Tongue (tissue), 2 donors: ENCODE data around the gene BACH2. TPM values are rescaled to one million over a fixed set of nuclear protein-coding genes. Genes with fewer than 3 reads are reported as not detected.
"Not testable (repeated sequence)": the region's sequence is repeated elsewhere in the genome, so short reads cannot be mapped to it uniquely, and the experiment has no call there.

Source experiments
- DNase-seq: peaks from one replicate; pipeline ENCODE4 v3.0.0-alpha.2; 2015
- total RNA-seq: library from RNA; depleted of rRNA; stranded (reverse); fragments of >200 nt; gene quantifications from one replicate; pipeline ENCODE4 v1.2.3, GENCODE V29; 2014

Gene BACH2
- total RNA-seq, 1 donor from 2014 or later, result 8.3 TPM

DNA sequence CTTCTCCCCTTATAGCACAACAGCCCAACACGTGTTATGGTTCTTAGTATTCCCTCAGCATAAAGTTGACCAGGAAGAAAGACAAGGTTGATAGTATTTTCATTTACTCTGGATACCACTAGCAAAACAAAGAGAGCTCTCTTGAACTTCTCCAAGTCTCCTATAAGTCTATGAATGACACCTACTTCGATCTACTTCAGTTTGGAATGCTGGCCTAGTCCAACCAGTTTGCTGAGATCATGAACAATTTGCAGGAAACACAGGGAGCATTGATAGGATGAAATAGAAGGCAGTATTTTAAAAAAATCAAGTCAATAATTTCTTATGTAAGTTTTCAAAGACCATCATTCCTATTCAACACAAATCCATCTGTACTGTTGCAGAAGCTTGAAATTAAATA, 308.8 kb downstream of the BACH2 start:
- DNase-seq, result no peak

DNA sequence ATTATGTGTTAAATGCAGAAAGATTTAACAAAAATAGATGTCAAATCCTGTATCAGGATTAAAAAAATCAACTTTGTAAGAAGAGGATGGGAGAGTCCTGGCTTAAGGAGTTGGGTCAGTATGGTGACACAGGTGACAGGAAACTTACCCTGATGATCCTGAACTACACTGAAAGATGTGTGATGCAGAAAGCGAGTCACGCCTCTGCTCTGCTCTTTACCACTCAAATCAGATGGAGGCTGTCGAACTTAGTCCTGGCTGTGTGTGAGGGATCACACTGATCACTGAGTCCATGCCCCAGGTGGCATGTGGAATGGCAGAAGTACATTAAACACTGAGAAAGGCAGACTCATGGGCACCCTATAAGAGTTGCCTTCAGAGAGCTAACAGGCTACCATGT, 309.5 kb downstream of the BACH2 start:
- DNase-seq, result no peak

DNA sequence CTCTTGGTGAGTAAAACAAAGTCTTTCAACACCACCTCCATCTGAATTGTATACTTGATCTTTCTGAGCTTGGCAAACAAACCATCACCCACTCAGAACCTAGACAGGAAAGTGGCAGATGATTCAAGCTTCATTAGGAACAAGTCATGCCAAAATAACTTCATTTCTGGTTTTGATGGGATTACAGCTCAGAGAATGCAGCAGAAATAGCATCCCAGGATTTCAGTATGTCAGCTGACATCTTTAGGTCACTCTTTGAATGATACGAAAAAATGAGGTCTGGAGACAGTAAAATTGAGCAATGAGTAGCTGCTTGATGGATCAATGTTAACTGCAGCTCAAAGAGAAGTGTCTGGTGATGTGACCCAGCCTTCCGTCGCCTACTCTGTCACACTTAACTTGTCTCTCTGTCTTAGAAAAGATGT, 310.0 kb downstream of the BACH2 start:
- DNase-seq, result no peak

DNA sequence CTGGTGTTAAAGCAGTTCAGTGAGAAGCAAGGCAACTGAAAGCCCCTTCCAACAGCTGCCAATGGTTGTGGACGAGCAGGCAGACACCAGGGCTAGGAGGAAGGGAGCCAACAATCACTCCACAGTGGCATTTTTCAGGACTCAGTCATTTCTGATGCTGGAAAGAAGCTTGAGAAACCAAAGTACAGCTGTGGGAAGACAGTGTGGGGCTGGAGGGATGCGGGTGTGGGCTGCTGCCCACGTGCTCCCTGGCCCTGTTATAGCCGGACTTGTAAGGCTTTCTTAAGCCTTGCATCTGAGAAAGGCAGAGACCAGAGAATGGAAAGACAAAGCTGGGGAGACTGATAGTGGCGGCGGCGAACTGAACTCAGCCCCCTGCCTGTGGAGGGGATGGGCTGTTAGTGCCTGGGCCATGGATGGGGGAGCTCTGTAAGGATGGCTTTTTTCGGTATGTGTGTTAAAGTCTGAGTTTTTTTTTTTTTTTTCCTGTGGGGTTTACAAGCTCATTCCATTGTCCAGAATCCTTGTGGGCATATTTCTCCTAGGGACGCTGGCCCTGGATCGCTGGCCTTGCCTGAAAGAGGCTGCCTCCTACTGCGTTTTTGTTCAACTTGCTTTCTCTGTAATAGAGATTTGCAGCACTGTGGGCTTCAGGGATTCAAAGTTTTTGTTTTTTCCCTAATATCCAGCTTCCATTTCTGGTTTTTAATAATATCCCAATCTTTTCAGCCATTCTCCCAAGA, 310.7 kb downstream of the BACH2 start:
- peak; percentile 82 for DNase-seq

DNA sequence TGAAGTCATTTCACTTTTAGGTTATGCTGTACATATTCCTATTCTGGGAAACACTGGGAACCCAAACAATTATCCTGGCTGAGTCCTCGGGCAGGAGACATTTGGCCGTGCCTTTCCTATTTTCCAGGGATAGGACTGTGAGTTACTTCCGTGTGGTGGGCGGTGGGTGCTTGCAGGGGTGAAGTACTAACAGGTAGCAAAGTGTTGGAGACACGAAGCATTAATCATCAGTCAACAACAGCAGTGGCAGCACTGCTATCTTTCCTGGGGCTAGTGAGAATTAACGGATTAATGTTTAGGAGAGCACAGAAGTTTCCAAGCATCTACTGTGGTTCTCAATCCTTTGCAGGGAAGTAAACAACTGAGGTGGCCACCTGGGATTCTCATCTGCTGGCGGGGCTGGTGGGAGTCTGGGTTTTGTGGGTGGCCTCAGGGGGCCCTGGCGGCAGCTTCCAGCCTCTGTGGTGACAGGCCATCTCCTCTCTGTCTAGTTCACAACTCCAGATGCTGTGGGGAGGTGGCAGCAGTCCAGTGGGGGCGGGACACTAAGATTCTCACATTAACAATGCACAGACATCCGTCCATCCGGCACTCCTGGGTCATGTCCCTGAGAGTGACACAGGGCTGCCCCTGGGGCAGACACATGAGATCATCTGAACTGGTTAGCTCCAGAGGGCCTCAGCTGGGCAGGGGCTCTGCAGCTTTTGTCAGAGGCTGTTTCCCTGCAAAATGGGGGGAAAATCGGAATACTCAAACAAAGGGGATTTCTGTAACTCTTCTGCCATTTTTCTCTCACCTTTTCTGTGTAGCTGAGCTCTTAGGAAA, 311.5 kb downstream of the BACH2 start:
- DNase-seq, result peak; percentile 92

DNA sequence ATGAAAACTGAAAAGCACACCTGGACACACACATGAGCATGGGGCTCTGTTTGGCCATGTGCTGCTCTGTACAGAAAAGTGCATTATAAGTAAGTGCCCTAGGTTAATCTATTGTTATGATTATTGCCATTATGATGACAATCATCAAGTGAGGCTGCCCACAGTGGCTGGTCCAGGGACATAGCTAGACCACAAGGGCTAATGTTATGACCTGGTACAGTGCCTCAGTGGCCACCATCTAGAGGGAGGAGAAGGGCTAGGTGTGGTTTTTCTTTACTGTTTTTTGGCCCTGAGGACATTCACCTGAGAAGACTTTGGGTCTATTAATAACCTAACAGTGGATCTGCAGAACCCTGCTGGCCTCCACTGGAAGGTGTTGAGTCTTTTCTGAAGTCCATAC, 316.3 kb downstream of the BACH2 start:
- no peak for DNase-seq

DNA sequence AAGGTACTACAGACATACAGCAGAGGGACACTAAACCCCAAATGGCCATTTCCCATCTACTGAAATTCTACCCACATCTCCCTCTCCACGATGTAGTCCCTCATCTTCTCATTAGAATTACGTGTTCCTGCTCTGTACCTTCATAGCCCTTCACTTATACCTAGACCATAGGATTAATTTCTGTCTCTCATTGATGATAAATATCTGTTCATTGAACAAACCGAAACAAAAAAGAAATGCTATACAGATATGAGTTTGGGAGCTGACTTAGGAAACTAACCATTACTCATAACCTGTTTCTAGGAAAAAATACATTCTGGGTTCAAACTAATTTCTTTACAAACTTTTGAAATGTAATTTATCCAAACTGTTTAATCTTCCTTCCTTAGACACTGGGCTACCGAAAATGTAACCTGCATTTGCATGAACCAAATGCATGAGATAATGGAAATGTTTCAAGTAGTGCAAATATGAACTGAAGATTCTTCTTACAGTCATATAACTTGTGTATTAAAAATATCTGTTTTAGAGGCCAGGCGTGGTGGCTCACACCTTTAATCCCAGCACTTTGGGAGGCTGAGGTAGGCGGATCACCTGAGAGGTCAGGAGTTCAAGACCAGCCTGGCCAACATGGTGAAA, 317.0 kb downstream of the BACH2 start:
- DNase-seq, result no peak

DNA sequence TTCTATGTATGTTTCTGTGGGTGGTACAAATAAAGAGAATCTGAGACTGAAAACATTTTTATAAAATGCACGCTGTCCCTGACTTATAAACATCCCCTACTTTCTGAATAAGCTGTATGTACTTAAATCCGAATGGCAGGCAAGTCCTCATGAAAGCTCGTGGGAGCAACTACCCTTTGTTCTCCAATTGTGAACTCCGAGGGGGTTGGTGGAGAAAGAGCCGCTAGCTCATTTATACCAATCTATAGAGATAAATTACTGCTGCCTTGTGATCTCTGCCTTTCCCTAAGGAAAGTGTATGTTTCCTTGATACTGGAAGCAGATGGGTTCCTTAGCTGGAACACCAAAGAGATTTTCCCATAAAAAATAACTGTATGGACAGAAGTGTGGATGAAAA, 317.9 kb downstream of the BACH2 start:
- DNase-seq, result no peak

DNA sequence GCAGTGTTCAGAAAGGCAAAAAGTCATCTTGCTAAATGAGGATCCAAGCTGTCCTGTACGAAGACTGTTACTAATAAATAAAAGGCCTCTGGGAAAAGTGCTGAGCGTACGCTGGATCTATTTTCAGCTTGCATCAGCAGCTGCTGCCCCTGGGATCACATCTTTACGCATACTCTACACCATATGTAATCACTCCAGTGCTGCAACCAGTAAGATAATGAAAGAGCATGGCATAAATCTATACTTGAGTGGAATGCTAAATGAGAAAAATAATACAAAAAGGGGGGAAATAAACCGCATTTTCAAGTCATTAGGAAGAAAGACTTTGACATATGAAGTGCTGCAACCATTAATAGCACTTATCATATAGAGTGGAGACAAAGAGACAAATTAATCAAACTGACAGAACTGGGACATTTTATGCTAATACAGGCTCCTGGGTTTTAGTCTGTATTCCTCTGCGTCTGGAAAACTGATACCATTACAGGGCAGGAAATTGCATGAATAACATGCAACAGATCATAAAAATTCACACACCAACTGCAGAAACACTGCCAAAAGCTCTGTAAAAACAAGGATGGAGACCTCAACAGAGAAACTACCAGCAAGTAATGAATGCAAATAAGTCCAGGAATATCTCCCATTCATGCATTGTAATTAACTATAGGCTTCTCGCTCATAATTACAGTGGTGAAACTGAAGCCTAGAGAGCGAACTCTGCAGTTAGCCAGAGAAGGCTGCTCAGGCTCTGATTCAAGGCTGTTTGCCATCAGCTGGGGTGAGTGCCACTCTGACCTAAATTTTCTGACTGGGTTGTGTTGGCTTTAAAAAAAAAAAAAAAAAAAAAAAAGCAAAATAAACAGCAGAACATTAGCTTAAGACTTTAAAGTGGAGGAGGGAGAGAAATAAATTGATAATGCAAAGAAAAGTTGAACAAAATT, 318.6 kb downstream of the BACH2 start:
- DNase-seq, result peak; percentile 86

DNA sequence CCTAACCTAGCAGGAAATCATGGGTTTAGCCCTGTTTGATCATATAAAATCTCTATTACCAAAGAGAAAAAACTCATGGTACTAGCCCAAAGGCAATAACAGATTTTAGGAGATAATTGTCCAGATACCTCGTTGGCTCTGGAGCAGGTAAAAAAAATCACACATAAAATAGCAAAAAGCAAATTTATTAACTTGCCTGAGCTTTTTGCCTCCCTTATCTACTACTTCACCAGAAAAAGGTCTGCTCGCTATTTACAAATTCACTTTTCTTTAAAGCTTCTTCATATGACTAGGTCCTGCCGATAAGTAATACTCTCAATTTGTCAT, 320.0 kb downstream of the BACH2 start:
- no peak for DNase-seq

DNA sequence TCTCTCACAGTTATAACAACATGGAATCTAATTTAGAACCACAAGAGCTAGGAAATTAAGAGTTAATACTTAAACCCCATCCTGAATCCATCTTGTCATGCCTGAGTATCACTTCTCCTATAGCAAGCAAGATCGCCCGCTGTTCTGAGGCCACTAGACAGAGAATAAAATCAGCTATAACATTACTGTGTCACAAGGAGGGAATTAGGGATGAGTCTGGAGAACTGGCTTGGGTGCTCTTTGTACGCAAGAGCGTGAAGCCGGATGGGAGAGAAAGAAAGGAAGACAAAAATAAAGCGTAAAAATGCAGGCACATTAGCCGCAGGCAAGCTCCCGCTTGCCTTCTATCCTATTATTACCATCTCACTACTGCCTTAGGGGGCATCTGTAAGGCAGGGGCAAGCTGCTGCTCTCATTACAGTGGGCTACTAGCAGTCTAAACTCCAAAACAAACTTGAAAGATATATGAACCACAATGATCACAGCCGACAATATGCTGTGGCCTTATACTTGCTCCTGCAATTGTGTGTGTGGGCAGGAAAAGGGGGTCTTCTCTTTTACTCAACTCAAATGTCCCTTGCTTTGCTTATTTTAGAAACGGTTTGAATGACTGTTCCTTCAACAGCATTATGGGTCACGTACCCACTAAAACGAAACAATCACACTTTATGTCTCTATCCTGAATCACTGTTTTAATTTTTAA, 320.5 kb downstream of the BACH2 start:
- no peak for DNase-seq

DNA sequence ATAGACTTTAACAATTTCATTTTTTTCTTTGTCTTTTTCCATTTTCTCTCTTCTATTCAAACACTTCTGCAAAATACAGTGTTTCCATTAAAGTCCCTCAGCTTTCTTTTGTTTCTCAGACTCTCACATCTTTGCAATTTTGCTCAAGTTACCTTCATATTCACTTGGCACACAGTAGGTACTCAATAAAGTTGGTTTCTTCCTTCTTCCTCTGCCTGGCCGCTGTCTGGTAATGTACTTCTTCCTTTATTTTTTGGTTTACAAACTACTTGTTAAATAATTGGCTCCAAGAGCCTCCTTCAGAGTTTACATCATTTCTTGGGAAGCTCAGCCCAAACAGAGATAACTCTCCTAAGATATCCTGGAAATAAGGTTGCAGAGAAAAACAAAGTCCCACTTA, 321.3 kb downstream of the BACH2 start:
- no peak for DNase-seq

DNA sequence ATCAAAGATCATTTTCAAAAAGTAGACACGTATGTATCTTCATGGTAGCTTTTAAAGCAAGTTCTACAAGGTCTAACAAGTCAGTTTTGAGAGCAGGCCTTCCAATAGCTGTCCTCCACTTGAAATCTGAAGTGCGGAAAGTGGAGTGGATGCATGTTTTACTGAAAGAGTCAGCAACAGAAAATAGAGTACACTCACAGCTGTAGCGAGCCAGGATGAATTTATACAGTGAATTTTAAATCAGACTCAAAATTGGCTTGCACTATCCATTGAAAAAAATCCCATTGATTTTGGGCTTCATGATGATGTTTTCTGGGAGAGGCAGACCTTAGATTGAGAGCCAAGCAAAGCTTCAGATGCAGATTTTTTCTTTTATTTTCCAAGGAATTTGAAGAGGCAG, 321.8 kb downstream of the BACH2 start:
- peak; percentile 66 for DNase-seq

DNA sequence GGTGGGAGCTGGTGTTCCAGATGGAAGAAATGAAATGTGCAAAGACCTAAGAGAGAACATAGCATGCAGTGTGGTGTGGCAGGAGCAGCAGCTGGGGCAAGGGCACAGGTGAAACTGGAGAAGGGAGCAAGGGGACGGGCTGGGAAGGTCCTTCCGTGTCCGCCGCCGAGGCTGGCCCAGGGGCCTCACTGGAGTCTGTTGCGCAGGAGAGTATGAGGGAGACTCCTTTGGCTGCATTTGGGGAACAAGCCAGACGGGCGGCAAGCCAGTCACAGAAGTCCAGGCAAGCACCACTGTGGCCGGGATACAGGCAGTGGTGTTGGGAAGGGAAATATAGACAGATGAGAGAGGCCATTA, 324.6 kb downstream of the BACH2 start:
- no peak for DNase-seq

DNA sequence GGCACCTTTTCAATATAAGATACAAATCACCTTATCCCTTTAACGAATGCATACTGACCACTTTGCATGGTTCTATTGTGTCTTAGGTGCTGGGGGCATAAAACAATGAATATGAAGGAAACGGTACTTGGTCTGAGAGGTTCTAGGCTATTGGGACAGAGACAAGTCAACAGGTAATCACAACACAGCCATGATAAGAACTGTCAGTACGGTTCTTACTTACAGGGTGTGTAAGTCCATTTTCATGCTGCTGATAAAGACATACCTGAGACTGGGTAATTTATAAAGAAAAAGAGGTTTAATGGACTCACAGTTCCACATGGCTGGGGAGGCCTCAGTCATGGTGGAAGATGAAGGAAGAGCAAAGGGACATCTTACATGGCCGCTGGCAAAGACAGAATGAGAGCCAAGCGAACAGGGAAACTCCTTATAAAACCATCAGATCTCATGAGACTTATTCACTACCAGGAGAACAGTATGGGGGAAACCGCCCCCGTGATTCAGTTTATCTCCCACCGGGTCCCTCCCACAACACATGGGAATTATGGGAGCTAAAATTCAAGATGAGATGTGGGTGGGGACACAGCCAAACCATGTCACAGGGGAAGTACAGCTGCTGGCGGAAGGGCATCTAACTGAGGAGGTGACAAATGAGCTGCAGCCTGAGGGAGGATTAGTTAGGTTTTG, 325.2 kb downstream of the BACH2 start:
- DNase-seq, result not testable (repeated sequence)

DNA sequence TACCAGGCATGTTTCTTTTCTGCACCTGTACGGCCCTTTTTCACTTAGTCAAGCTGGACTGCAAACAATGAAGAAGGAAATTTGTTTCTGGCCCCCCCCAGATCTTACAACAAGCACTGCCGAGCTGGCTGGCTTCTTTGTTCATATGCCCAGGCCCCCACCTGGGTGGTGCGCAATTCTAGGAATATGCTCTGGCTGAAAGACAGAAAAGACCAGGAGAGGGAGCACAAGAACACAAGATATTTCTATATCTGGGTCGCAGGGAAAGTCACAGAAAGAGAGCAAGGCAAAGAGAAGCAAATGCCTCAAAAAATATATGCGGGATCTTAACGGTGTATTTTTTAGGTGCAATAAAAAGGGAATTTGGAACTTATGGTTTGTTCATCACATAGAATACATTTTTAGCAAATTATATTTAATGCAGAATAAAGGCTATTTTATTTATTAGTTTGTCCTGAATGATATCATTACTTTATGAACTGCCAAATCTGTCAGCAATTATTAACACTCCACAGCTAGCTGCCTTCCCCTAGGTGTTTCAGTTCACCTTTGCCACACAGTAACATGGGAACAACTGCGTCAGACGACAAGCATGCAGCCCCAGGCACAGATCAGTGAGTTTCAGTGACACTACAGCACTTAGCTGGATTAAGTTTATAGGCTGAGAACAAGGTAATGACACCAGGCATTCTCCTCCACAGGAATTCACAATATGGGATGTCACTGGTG, 325.9 kb downstream of the BACH2 start:
- peak; percentile 87 for DNase-seq

DNA sequence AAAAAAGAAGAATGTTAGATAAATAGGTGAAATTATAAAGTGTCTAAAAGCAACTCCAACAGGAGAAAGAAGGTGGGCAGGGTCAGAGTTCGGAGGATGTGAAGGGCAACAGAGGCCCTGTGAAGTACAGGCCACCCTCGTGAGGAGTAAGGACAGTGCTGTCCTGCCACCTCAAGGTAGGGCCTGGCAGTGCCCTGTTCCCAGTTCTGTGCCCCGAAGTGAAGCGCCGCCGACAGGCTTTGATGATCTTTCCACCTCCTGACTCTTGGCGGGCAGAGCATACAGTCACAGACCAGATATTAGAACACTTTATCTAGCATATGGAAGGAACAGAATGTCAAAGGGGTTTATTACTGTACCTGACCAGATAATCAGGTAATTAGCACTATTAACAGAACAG, 326.6 kb downstream of the BACH2 start:
- no peak for DNase-seq

DNA sequence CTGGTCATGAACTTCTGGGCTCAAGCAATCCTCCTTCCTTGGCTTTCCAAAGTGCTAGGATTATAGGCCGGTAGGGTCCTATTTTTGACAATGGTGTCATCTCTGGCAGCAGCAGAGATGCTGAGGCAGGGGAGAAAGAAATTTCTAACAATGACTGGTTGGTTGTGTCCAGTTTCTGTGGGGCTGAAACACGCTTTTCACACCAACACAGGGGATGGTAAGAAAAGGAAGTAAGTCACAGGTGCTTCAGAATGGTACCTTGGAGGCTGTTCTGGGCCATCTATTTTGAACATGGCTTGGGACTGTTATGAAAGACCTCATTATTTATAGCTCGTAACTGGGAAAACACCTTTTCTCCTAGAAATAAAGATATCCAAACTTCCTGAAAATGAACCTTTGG, 329.7 kb downstream of the BACH2 start:
- no peak for DNase-seq

DNA sequence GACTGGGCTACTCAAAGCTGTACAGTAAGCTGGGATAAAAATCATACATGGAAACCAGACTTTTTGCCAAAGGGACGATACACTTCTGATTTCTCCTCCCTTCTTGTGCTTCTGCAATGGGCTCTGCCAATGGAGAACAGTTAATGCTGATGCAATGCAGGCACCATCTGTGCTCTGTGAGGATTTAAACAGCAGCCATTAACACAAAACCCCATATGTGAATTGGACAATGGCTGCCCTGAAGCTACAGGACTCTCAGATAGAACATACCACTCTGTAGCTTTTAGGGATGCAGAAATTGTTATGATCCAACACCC, 330.5 kb downstream of the BACH2 start:
- DNase-seq, result no peak

DNA sequence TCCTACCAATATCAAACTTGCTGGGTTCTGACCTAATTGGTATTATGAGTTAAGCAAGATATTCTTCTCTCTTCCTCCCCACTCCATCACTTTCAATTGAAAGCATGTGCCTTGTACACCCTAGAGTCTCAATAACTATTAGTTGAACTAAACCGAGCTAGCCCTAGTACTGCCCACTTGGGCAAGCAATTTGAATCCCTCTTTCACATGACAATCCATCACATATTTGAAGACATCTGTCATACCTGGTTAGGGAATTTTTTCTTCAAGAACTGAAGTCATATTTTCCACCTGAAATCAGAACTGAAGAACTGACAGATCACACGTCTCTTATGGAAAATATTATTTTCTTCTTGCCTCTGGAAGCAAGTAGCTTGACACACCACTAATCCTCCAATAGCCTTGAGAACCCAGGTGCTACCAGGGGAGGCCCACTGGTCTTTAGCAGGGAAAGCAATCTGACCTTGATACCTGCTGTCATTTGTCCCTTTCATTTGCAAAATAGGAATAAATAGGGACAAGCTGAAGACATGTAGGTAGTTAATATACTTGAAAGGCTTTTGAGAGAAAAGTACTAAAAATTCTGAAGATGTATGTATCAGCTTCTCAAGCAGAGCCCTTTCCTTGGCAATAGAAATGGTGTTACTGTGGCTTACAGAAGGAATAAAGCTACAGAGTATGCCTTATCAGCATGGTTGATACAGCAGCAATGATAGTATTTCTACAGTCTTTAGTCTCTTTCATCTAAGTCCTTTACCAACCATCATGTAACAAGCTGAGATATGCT, 331.0 kb downstream of the BACH2 start:
- DNase-seq, result no peak
